NT2/D1 (cell line): ENCODE results near the gene ELP4.

ENCODE experiments used
- DNase-seq: peaks from one replicate; pipeline ENCODE4 v3.0.0-alpha.2; 2011; ENCODE audit warnings: low read depth, low spot score
- H3K27me3 ChIP-seq: 2 replicates; pipeline ENCODE4 v1.6.0; 2011; ENCODE audit warnings: mild to moderate bottlenecking; ENCODE audit not compliant: insufficient read length, insufficient read depth
- H3K36me3 ChIP-seq: 2 replicates; pipeline ENCODE4 v1.6.1; 2011; ENCODE audit warnings: mild to moderate bottlenecking, low read length, mixed read lengths; ENCODE audit not compliant: insufficient read depth, insufficient read length
- H3K4me1 ChIP-seq: 2 replicates; pipeline ENCODE4 v1.5.1; 2011; ENCODE audit not compliant: insufficient read depth, insufficient read length
- H3K4me3 ChIP-seq: 2 replicates; pipeline ENCODE4 v1.5.1; 2011; ENCODE audit warnings: low read depth; ENCODE audit not compliant: insufficient read length
- H3K9ac ChIP-seq: 2 replicates; pipeline ENCODE4 v1.6.0; 2011; ENCODE audit warnings: low read depth; ENCODE audit not compliant: insufficient read length
- H3K9me3 ChIP-seq: 2 replicates; pipeline ENCODE4 v1.5.1; 2011; ENCODE audit warnings: mild to moderate bottlenecking, low read length; ENCODE audit not compliant: insufficient read depth
- SUZ12 ChIP-seq: IDR thresholded peaks from 2 replicates; pipeline ENCODE4 v1.6.1; 2011; ENCODE audit not compliant: insufficient read length, insufficient read depth; ENCODE audit errors: extremely low read depth
- YY1 ChIP-seq: IDR thresholded peaks from 2 replicates; pipeline ENCODE4 v1.6.1; 2011; ENCODE audit not compliant: insufficient read length, insufficient read depth
- ZNF274 ChIP-seq: IDR thresholded peaks from 2 replicates; pipeline ENCODE4 v1.6.1; 2011; ENCODE audit warnings: mild to moderate bottlenecking, low read depth, low read length

The ELP4 gene

GRCh38 chr11:31824879-31825837 lies 315.6 kb downstream of the ELP4 start:
- Histone ChIP-seq H3K4me1 (peaks cover 8% of the 10 kb centered on the region), H3K4me3 (no peak overlapping the region), H3K9ac (no peak overlapping the region), H3K27me3 (peaks cover 100% of the 10 kb centered on the region), H3K9me3 (no peaks in the 10 kb centered on the region), H3K36me3 (no peaks in the 10 kb centered on the region)
- TF ChIP-seq SUZ12 (peak; percentile 81), YY1 (no peak)
- no peak for DNase-seq

- Histone ChIP-seq H3K4me1 (peaks cover 8% of the 10 kb centered on the region), H3K9me3 (no peaks in the 10 kb centered on the region), H3K36me3 (no peaks in the 10 kb centered on the region), H3K9ac (no peak overlapping the region), H3K4me3 (no peak overlapping the region), H3K27me3 (peaks cover 97% of the 10 kb centered on the region)
- DNase-seq = no peak
- TF ChIP-seq ZNF274 = no peak
- TF ChIP-seq YY1 = no peak
These were observed 316.4 kb downstream of the ELP4 start for GRCh38 chr11:31825838-31826484.

GRCh38 chr11:31826536-31827438 lies 317.2 kb downstream of the ELP4 start:
- peaks cover 89% of the 10 kb centered on the region for H3K27me3 ChIP-seq
- H3K36me3 ChIP-seq = no peaks in the 10 kb centered on the region
- TF ChIP-seq ZNF274 (no peak), SUZ12 (no peak), YY1 (no peak)
- no peaks in the 10 kb centered on the region for H3K9me3 ChIP-seq
- H3K4me3 ChIP-seq = peak overlapping the region; percentile 24
- peak overlapping the region; percentile 64 for H3K9ac ChIP-seq
- peaks cover 8% of the 10 kb centered on the region for H3K4me1 ChIP-seq
- no peak for DNase-seq

- H3K36me3 ChIP-seq = no peaks in the 10 kb centered on the region
- TF ChIP-seq SUZ12 (peak; percentile 79), ZNF274 (no peak)
- peaks cover 8% of the 10 kb centered on the region for H3K4me1 ChIP-seq
- H3K27me3 ChIP-seq = peaks cover 80% of the 10 kb centered on the region
- H3K9ac ChIP-seq = no peak overlapping the region
- no peak overlapping the region for H3K4me3 ChIP-seq
- no peak for DNase-seq
- no peaks in the 10 kb centered on the region for H3K9me3 ChIP-seq
These were observed 318.1 kb downstream of the ELP4 start for GRCh38 chr11:31827455-31828206.

GRCh38 chr11:31828217-31828616 lies 318.6 kb downstream of the ELP4 start:
- H3K9me3 ChIP-seq = no peaks in the 10 kb centered on the region
- H3K27me3 ChIP-seq = peaks cover 75% of the 10 kb centered on the region
- no peak overlapping the region for H3K9ac ChIP-seq
- no peak overlapping the region for H3K4me3 ChIP-seq
- no peak for DNase-seq
- no peaks in the 10 kb centered on the region for H3K36me3 ChIP-seq
- TF ChIP-seq ZNF274 (no peak), SUZ12 (no peak), YY1 (no peak)
- peaks cover 8% of the 10 kb centered on the region for H3K4me1 ChIP-seq

GRCh38 chr11:31830406-31830805 lies 320.8 kb downstream of the ELP4 start:
- no peak overlapping the region for H3K9ac ChIP-seq
- no peaks in the 10 kb centered on the region for H3K36me3 ChIP-seq
- peaks cover 61% of the 10 kb centered on the region for H3K27me3 ChIP-seq
- H3K4me3 ChIP-seq = no peak overlapping the region
- no peaks in the 10 kb centered on the region for H3K4me1 ChIP-seq
- TF ChIP-seq SUZ12 (no peak), YY1 (no peak), ZNF274 (no peak)
- no peaks in the 10 kb centered on the region for H3K9me3 ChIP-seq
- DNase-seq = no peak
